Activated B cell treated with CpG ODN at 0.5 μM for 24 hours (primary cell): ENCODE results near the gene PRR13. TPM values are rescaled to one million over a fixed set of nuclear protein-coding genes. Genes with fewer than 3 reads are reported as not detected.

Experiments used
- ATAC-seq: fragments of 200-7000 bp; cut with Tn5 transposase; one replicate; pipeline ENCODE4 v1.10.0; 2021; ENCODE audit warnings: low read depth, mild to moderate bottlenecking, moderate library complexity
- CTCF ChIA-PET: fragments of 350-600 bp; sonication (Branson Sonifier 250); formaldehyde crosslinking; loops from one replicate; lab custom pipeline; 2021; ENCODE audit warnings: antibody characterized with exemption; lab: Charles Lee
- POLR2A ChIA-PET: fragments of 350-600 bp; sonication (Branson Sonifier 250); formaldehyde crosslinking; loops from one replicate; lab custom pipeline; 2021; ENCODE audit warnings: antibody characterized with exemption; lab: Charles Lee
- DNase-seq: peaks from one replicate; pipeline ENCODE4 v3.0.0; 2022
- H3K27ac Mint-ChIP-seq: one replicate; pipeline ENCODE4 v1.8.0; 2020; ENCODE audit warnings: mixed read lengths
- H3K27me3 Mint-ChIP-seq: one replicate; pipeline ENCODE4 v1.8.0; 2021; ENCODE audit warnings: mixed read lengths
- H3K36me3 Mint-ChIP-seq: one replicate; pipeline ENCODE4 v1.8.0; 2021; ENCODE audit warnings: low read depth, mixed read lengths
- H3K4me1 Mint-ChIP-seq: one replicate; pipeline ENCODE4 v1.8.0; 2021; ENCODE audit warnings: mixed read lengths
- H3K4me3 Mint-ChIP-seq: one replicate; pipeline ENCODE4 v1.8.0; 2020; ENCODE audit warnings: mild to moderate bottlenecking, mixed read lengths
- H3K9me3 Mint-ChIP-seq: one replicate; pipeline ENCODE4 v1.8.0; 2020; ENCODE audit warnings: mixed read lengths
- CTCF ChIP-seq: fragments of 200-600 bp; IDR thresholded peaks from one replicate; pipeline ENCODE4 v1.8.0; 2022; ENCODE audit warnings: antibody characterized with exemption, mild to moderate bottlenecking
- intact Hi-C: fragments of 100-400 bp; cut with micrococcal nuclease; formaldehyde crosslinking; loops from one replicate; pipeline ENCODE4 v1.15.1; 2024
- total RNA-seq: library from RNA; stranded (reverse); gene quantifications from 2 replicates; pipeline ENCODE4 v1.2.3, GENCODE V29; 2022

PRR13 gene
- total RNA-seq, 1 donor from 2014 or later, result 266 TPM

- H3K27ac Mint-ChIP-seq, result peak overlapping the region; percentile 99
- DNase-seq (no peak), ATAC-seq (no peak)
- TF ChIP-seq CTCF, result no peak
- intact Hi-C loops, result loop anchor here (2.0 kb wide), 1 partner anchor 273 kb away; the partner anchor contains the start of genes CSAD and ZNF740
- peak overlapping the region; percentile 99 for H3K4me3 Mint-ChIP-seq
- POLR2A ChIA-PET, result interaction anchor here (0.6 to 1.6 kb wide), 5 partner anchors 13 to 55 kb away, joined by 3 to 9 read pairs (median 5); partner anchors contain the start of gene PRR13
- no peaks in the 10 kb centered on the region for H3K9me3 Mint-ChIP-seq
- peaks cover 28% of the 10 kb centered on the region for H3K4me1 Mint-ChIP-seq
- peaks cover 63% of the 10 kb centered on the region for H3K36me3 Mint-ChIP-seq
- CTCF ChIA-PET, result interaction anchor here (1.6 to 1.9 kb wide), 2 partner anchors 28 to 55 kb away, joined by 4 read pairs; no protein-coding TSS in a partner anchor
- no peaks in the 10 kb centered on the region for H3K27me3 Mint-ChIP-seq
Observed at GRCh38 chr12:53453953-53454640, 12.6 kb downstream of the PRR13 start.

GRCh38 chr12:53454707-53455106 is 13.2 kb downstream of the PRR13 start:
- ATAC-seq (no peak), DNase-seq (no peak)
- peaks cover 68% of the 10 kb centered on the region for H3K36me3 Mint-ChIP-seq
- H3K4me1 Mint-ChIP-seq, result peaks cover 28% of the 10 kb centered on the region
- no peaks in the 10 kb centered on the region for H3K9me3 Mint-ChIP-seq
- no peaks in the 10 kb centered on the region for H3K27me3 Mint-ChIP-seq
- TF ChIP-seq CTCF, result no peak
- H3K4me3 Mint-ChIP-seq, result peak overlapping the region; percentile 99
- ChIA-PET POLR2A (interaction anchor here (0.6 to 1.4 kb wide), 4 partner anchors 13 to 154 kb away, joined by 3 to 9 read pairs (median 6); partner anchors contain the start of gene PRR13), CTCF (interaction anchor here (1.6 kb wide), 1 partner anchor 27 kb away, joined by 4 read pairs; no protein-coding TSS in a partner anchor)
- intact Hi-C loops, result no loop called here
- peak overlapping the region; percentile 46 for H3K27ac Mint-ChIP-seq

DNA sequence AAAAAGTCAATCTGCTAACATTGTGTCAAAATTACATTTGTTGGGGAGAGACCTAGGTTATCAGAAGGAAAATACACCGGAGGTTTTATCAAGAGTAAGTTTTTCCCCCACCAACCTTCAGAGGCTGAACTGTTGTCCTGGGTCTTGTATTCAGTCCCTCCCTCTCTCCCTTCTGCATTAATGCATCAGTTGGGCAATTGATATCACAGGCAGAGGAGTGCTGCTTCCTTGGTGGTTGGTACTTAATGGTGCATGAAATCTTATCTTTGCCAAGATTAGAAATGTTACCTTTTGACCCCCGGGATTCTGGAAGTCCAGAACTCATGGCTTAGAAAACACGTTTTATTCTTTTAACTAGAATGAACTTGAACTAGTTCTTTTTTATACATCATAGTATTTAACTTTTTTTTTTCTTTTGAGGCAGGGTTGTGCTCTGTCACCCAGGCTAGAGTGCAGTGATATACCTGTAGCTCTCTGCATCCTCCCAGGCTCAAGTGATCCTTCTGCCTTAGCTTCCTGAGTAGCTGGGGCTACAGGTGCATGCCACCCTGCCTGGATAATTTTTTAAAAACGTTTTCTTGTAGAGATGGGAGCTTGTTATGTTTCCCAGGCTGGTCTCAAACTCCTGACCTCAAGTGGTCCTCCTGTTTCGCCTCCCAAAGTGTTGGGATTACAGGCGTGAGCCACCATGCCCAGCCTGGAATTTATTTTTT is 15.3 kb downstream of the PRR13 start:
- Mint-ChIP-seq H3K27me3 (no peaks in the 10 kb centered on the region), H3K4me3 (no peak overlapping the region), H3K4me1 (peaks cover 29% of the 10 kb centered on the region), H3K9me3 (no peaks in the 10 kb centered on the region), H3K27ac (no peak overlapping the region), H3K36me3 (peaks cover 86% of the 10 kb centered on the region)
- no peak for DNase-seq
- ChIA-PET POLR2A (interaction anchor here (2.0 kb wide), 1 partner anchor 44 kb away, joined by 7 read pairs; the partner anchor contains the start of gene TARBP2), CTCF (no interaction called here)
- no peak for TF ChIP-seq CTCF
- intact Hi-C loops, result no loop called here
- no peak for ATAC-seq

DNA sequence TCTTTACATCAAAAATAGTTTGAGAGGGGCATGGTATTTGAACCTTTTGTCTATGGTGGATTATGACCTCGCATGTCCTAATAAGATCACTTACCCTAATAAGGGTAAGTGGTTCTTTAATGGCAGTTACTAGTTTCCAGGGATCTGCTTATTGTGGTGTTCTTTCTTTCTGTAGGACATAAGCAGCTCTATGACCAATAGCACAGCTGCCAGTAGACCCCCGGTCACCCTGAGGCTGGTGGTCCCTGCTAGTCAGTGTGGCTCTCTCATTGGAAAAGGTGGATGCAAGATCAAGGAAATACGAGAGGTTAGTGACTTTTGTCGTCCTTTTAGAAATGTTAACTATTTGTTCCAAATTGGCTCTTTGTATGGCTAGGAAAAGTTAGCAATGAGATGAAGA is 17.6 kb downstream of the PRR13 start:
- no peak overlapping the region for H3K27ac Mint-ChIP-seq
- intact Hi-C loops, result loop anchor here (2.0 kb wide), 1 partner anchor 14 kb away; no protein-coding TSS in a partner anchor
- ATAC-seq (no peak), DNase-seq (no peak)
- peaks cover 93% of the 10 kb centered on the region for H3K36me3 Mint-ChIP-seq
- no peaks in the 10 kb centered on the region for H3K27me3 Mint-ChIP-seq
- H3K4me3 Mint-ChIP-seq, result no peak overlapping the region
- POLR2A ChIA-PET, result interaction anchor here (0.5 to 1.1 kb wide), 9 partner anchors 8 to 1416 kb away, joined by 3 to 11 read pairs (median 4); partner anchors contain the start of genes PRR13 and TARBP2
- TF ChIP-seq CTCF, result no peak
- CTCF ChIA-PET, result no interaction called here
- peaks cover 15% of the 10 kb centered on the region for H3K4me1 Mint-ChIP-seq
- H3K9me3 Mint-ChIP-seq, result no peaks in the 10 kb centered on the region
